ENCODE results near the gene GTPBP4. TPM values are rescaled to one million over a fixed set of nuclear protein-coding genes. Genes with fewer than 3 reads are reported as not detected.
A peak's percentile ranks its signal among the peaks of the same experiment; 100 is the strongest.

GTPBP4 gene
- total RNA-seq, 1 donor from 2014 or later, result 59.2 TPM

DNA sequence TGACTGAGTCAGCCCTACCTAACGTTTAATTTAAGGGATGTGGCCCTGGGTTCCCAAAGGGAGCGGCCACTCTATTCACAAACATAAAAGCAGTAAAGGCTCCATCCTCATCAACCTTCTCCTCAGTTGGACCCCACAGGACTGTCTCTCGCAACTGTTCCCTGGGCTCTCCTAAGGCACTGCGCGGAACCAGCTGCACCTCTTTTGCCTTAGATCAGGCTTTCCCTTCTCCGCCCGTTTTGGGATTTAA lies 689 bp upstream of the GTPBP4 start:
- TF ChIP-seq, protein P1, sequence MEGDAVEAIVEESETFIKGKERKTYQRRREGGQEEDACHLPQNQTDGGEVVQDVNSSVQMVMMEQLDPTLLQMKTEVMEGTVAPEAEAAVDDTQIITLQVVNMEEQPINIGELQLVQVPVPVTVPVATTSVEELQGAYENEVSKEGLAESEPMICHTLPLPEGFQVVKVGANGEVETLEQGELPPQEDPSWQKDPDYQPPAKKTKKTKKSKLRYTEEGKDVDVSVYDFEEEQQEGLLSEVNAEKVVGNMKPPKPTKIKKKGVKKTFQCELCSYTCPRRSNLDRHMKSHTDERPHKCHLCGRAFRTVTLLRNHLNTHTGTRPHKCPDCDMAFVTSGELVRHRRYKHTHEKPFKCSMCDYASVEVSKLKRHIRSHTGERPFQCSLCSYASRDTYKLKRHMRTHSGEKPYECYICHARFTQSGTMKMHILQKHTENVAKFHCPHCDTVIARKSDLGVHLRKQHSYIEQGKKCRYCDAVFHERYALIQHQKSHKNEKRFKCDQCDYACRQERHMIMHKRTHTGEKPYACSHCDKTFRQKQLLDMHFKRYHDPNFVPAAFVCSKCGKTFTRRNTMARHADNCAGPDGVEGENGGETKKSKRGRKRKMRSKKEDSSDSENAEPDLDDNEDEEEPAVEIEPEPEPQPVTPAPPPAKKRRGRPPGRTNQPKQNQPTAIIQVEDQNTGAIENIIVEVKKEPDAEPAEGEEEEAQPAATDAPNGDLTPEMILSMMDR (IDR thresholded peaks at IDR 0.05; ENCODE audit: insufficient read depth, low read length, poor library complexity, severe bottlenecking), result no peak
- Histone ChIP-seq H3K27me3 (ENCODE audit: control insufficient read depth, insufficient read depth, low read length) (no peaks in the 10 kb centered on the region), H3K4me3 (ENCODE audit: low read depth, low read length) (peak overlapping the region; percentile 78), H3K36me3 (ENCODE audit: control insufficient read depth, insufficient read depth, low read length) (no peaks in the 10 kb centered on the region)
- DNase-seq (ENCODE audit: low read depth), result no peak

DNA sequence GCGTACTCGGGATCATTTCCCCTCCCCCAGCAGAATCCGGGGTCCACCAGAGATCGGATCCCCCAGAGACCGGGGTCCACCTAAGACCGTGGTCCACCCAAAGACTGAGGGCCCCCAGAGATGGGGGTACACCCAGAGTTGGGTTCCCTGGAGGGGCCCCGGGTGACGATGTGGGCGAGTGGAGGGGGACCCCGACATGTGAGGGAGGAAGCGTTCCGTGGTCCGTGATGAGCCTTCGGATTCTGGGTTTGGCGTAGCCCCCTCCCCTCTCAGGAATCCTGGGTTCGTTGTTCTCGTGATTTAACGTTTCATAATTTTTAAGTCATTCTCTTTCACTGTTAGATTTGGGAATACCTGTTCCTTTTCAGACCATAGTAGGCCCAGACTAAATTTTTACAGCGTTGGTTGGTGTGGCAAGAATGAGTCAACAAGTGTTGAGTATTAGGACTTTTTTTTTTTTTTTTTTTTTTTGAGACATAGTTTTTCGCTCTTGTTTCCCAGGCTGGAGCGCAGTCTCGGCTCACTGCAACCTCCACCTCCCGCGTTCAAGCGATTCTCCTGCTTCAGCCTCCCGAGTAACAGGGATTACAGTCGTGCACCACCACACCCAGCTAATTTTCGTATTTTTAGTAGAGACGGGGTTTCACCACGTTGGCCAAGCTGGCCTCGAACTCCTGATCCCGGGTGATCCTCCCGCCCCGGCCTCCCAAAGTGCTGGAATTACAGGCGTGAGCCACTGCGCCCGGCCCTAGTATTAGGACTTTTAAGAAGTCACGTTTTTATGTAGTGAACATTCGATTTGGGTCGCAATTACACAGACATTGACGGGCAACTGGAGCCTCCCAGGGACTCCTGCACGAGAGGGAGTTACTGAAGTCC lies 672 bp downstream of the GTPBP4 start:
- no peak for DNase-seq (ENCODE audit: low read depth)
- Histone ChIP-seq H3K4me3 (ENCODE audit: low read depth, low read length) (peak overlapping the region; percentile 78), H3K27me3 (ENCODE audit: control insufficient read depth, insufficient read depth, low read length) (no peaks in the 10 kb centered on the region), H3K36me3 (ENCODE audit: control insufficient read depth, insufficient read depth, low read length) (peaks cover 2% of the 10 kb centered on the region)
- TF ChIP-seq, protein P1 (IDR thresholded peaks at IDR 0.05; ENCODE audit: insufficient read depth, low read length, poor library complexity, severe bottlenecking), result no peak

- TF ChIP-seq, protein P1 (IDR thresholded peaks at IDR 0.05; ENCODE audit: insufficient read depth, low read length, poor library complexity, severe bottlenecking), result no peak
- Histone ChIP-seq H3K27me3 (ENCODE audit: control insufficient read depth, insufficient read depth, low read length) (no peaks in the 10 kb centered on the region), H3K4me3 (ENCODE audit: low read depth, low read length) (no peak overlapping the region), H3K36me3 (ENCODE audit: control insufficient read depth, insufficient read depth, low read length) (peaks cover 2% of the 10 kb centered on the region)
- DNase-seq (ENCODE audit: low read depth), result no peak
Observed at GRCh38 chr10:990808-991207, 2.6 kb downstream of the GTPBP4 start.

DNA sequence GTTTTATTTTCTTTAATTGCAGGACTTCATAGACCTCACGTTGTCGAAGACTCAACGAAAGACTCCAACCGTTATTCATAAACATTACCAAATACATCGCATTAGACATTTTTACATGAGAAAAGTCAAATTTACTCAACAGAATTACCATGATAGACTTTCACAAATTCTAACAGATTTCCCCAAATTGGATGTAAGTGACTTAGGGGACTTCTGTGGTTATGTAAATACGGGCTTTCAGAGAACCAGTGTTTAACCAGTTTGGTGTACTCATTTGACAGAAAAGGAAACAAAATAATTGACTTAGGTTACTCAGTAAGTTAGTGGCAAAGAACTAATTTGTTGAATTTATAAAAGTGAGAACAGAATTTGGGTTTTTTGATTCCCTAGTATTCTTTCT lies 4.2 kb downstream of the GTPBP4 start:
- no peak for DNase-seq (ENCODE audit: low read depth)
- H3K36me3 ChIP-seq (ENCODE audit: control insufficient read depth, insufficient read depth, low read length), result peaks cover 2% of the 10 kb centered on the region
- no peak overlapping the region for H3K4me3 ChIP-seq (ENCODE audit: low read depth, low read length)
- TF ChIP-seq, protein P1 (IDR thresholded peaks at IDR 0.05; ENCODE audit: insufficient read depth, low read length, poor library complexity, severe bottlenecking), result no peak
- no peaks in the 10 kb centered on the region for H3K27me3 ChIP-seq (ENCODE audit: control insufficient read depth, insufficient read depth, low read length)

GRCh38 chr10:992871-993270 lies 4.6 kb downstream of the GTPBP4 start:
- Histone ChIP-seq H3K36me3 (ENCODE audit: control insufficient read depth, insufficient read depth, low read length) (peaks cover 2% of the 10 kb centered on the region), H3K27me3 (ENCODE audit: control insufficient read depth, insufficient read depth, low read length) (no peaks in the 10 kb centered on the region), H3K4me3 (ENCODE audit: low read depth, low read length) (no peak overlapping the region)
- no peak for DNase-seq (ENCODE audit: low read depth)
- TF ChIP-seq, protein P1 (IDR thresholded peaks at IDR 0.05; ENCODE audit: insufficient read depth, low read length, poor library complexity, severe bottlenecking), result no peak
